ENCODE measurements around the gene RPL35. TPM values are rescaled to one million over a fixed set of nuclear protein-coding genes. Genes with fewer than 3 reads are reported as not detected.
A peak's percentile ranks its signal among the peaks of the same experiment; 100 is the strongest.

RPL35 gene
- total RNA-seq, 1 donor, result 1,644 TPM

DNA sequence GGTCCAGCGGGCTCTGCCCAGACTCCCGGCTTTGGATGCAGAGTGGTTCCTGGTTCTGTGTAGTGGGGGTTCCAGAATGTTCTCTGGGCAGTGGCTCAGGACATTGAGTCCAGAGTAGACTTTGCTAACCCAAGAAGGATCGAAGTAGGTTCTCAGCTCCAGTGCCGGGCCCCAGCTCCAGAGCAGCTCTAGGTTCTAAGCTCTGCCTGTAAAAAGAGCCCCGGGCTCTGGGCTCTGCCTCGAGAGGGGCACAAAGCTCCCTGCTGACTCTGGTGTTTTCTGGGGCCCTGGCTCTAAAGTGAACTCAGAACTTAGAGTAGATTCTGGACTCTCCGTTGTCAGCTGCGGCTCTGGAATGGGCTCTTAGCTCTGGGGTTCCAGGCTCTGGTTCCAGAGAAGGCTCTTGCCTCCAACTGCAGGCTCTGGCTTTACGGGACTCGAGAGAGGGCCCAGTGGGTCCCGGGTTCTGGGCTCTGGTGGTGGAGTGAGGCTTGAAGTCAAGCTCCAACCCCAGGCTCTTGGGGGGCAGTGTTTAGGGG is 8.1 kb downstream of the RPL35 start:
- Histone ChIP-seq H3K4me3 (ENCODE audit: insufficient read depth, low read length) (peak overlapping the region; percentile 71), H3K27me3 (ENCODE audit: insufficient read depth, low read length) (peaks cover 2% of the 10 kb centered on the region), H3K36me3 (ENCODE audit: insufficient read depth, low read length) (peaks cover 22% of the 10 kb centered on the region), H3K4me2 (ENCODE audit: insufficient read depth, low read length) (peak overlapping the region; percentile 85), H2AFZ (ENCODE audit: low read length) (peak overlapping the region; percentile 22), H3K9me3 (ENCODE audit: low read depth, low read length) (no peaks in the 10 kb centered on the region), H4K20me1 (ENCODE audit: insufficient read depth, low read length) (peaks cover 26% of the 10 kb centered on the region), H3K4me1 (ENCODE audit: insufficient read depth, low read length) (peaks cover 10% of the 10 kb centered on the region), H3K27ac (ENCODE audit: low read depth, low read length) (no peak overlapping the region), H3K79me2 (ENCODE audit: insufficient read depth, low read length) (peaks cover 4% of the 10 kb centered on the region)
- no peak for DNase-seq (ENCODE audit: insufficient read length, low spot score, missing footprints)
- no peak for TF ChIP-seq CTCF (IDR thresholded peaks at IDR 0.05; ENCODE audit: extremely low read depth, low read depth, low read length)

GRCh38 chr9:124852829-124853531 is 8.8 kb downstream of the RPL35 start, which contains the start of gene WDR38:
Gene WDR38, plus strand, starts transcription at chr9:124853460. Its CDS starts 72 bp downstream, at chr9:124853532.
- H3K4me1 ChIP-seq (ENCODE audit: insufficient read depth, low read length), result peaks cover 10% of the 10 kb centered on the region
- H3K79me2 ChIP-seq (ENCODE audit: insufficient read depth, low read length), result no peaks in the 10 kb centered on the region
- peak; percentile 74 for TF ChIP-seq CTCF (IDR thresholded peaks at IDR 0.05; ENCODE audit: extremely low read depth, low read depth, low read length)
- peaks cover 2% of the 10 kb centered on the region for H3K27me3 ChIP-seq (ENCODE audit: insufficient read depth, low read length)
- no peak within 1 kb of the TSS for H3K27ac ChIP-seq (ENCODE audit: low read depth, low read length)
- peak within 1 kb of the TSS; percentile 80 for H2AFZ ChIP-seq (ENCODE audit: low read length)
- H3K4me2 ChIP-seq (ENCODE audit: insufficient read depth, low read length), result peak within 1 kb of the TSS; percentile 85
- peaks cover 15% of the 10 kb centered on the region for H3K36me3 ChIP-seq (ENCODE audit: insufficient read depth, low read length)
- DNase-seq (ENCODE audit: insufficient read length, low spot score, missing footprints), result peak; percentile 98
- H3K9me3 ChIP-seq (ENCODE audit: low read depth, low read length), result no peaks in the 10 kb centered on the region
- H4K20me1 ChIP-seq (ENCODE audit: insufficient read depth, low read length), result peaks cover 20% of the 10 kb centered on the region
- H3K4me3 ChIP-seq (ENCODE audit: insufficient read depth, low read length), result peak within 1 kb of the TSS; percentile 71

DNA sequence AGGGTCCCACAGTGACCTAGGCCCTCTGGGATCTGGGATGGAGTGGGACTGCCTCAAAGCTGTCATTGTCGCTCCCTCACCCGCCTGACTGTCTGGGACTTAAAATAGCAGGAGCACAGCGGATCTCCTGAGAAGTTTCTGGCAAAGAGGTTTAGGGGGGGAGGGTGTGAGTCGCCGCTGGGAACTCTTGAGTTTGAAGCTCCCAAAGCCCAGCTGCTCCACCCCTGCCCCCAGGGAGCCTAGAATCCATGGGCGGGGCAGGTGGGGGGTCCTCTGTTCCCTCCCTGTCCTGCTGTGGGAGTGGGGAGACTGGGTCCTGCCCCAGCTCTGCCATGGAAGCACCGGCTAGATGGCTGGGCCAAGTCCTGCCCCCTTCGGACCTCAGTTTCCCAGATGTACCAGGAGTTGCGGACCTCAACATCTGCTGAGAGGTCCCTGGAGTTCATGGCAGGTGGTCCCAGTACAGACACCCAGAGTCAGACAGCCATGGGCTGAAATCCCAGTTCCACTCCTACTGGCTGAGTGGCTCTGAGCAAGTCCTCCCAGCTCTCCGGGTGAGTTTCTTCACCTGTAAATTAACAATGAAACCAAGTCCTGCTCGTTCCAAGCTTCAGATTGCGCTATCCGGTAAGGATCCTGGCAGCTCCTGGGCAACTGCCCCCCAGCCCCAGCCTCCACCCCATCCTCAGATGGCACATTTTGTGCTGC is 9.5 kb downstream of the RPL35 start:
- Histone ChIP-seq H3K4me2 (ENCODE audit: insufficient read depth, low read length) (peak overlapping the region; percentile 85), H3K79me2 (ENCODE audit: insufficient read depth, low read length) (no peaks in the 10 kb centered on the region), H2AFZ (ENCODE audit: low read length) (no peak overlapping the region), H3K27ac (ENCODE audit: low read depth, low read length) (no peak overlapping the region), H3K4me3 (ENCODE audit: insufficient read depth, low read length) (no peak overlapping the region), H3K4me1 (ENCODE audit: insufficient read depth, low read length) (peaks cover 10% of the 10 kb centered on the region), H3K27me3 (ENCODE audit: insufficient read depth, low read length) (peaks cover 2% of the 10 kb centered on the region), H4K20me1 (ENCODE audit: insufficient read depth, low read length) (peaks cover 14% of the 10 kb centered on the region), H3K36me3 (ENCODE audit: insufficient read depth, low read length) (peaks cover 8% of the 10 kb centered on the region), H3K9me3 (ENCODE audit: low read depth, low read length) (no peaks in the 10 kb centered on the region)
- DNase-seq (ENCODE audit: insufficient read length, low spot score, missing footprints), result peak; percentile 82
- no peak for TF ChIP-seq CTCF (IDR thresholded peaks at IDR 0.05; ENCODE audit: extremely low read depth, low read depth, low read length)

GRCh38 chr9:124849801-124850200 is 12.0 kb downstream of the RPL35 start:
- H3K4me2 ChIP-seq (ENCODE audit: insufficient read depth, low read length), result no peak overlapping the region
- H3K9me3 ChIP-seq (ENCODE audit: low read depth, low read length), result no peaks in the 10 kb centered on the region
- H3K36me3 ChIP-seq (ENCODE audit: insufficient read depth, low read length), result no peaks in the 10 kb centered on the region
- H3K4me1 ChIP-seq (ENCODE audit: insufficient read depth, low read length), result peaks cover 10% of the 10 kb centered on the region
- DNase-seq (ENCODE audit: insufficient read length, low spot score, missing footprints), result peak; percentile 90
- no peaks in the 10 kb centered on the region for H4K20me1 ChIP-seq (ENCODE audit: insufficient read depth, low read length)
- no peak overlapping the region for H3K27ac ChIP-seq (ENCODE audit: low read depth, low read length)
- no peak overlapping the region for H3K4me3 ChIP-seq (ENCODE audit: insufficient read depth, low read length)
- TF ChIP-seq CTCF (IDR thresholded peaks at IDR 0.05; ENCODE audit: extremely low read depth, low read depth, low read length), result no peak
- H2AFZ ChIP-seq (ENCODE audit: low read length), result no peak overlapping the region
- H3K27me3 ChIP-seq (ENCODE audit: insufficient read depth, low read length), result peaks cover 2% of the 10 kb centered on the region
- no peaks in the 10 kb centered on the region for H3K79me2 ChIP-seq (ENCODE audit: insufficient read depth, low read length)

All from osteoblast (primary cell).